Endothelial cell of umbilical vein (primary cell): ENCODE data around the gene DTX3. TPM values are rescaled to one million over a fixed set of nuclear protein-coding genes. Genes with fewer than 3 reads are reported as not detected.
"Not testable (repeated sequence)": the region's sequence is repeated elsewhere in the genome, so short reads cannot be mapped to it uniquely, and the experiment has no call there.

Experiments used
- BruUV-seq: library from RNA; stranded (reverse); fragments of 400-500 nt; replicated peaks from 2 replicates; lab custom pipeline; 2021; lab: Mats Ljungman, UMichigan
- CTCF ChIA-PET: fragments of 300-600, 350-600 bp; sonication (Branson Sonifier 250); formaldehyde crosslinking; loops from one replicate; lab custom pipeline; 2021; ENCODE audit warnings: antibody characterized with exemption, inconsistent platforms; lab: Charles Lee
- POLR2A ChIA-PET: fragments of 300-600, 350-600 bp; sonication (Branson Sonifier 250); formaldehyde crosslinking; loops from one replicate; lab custom pipeline; 2021; ENCODE audit warnings: antibody characterized with exemption, inconsistent platforms; lab: Charles Lee
- DNase-seq: peaks from one replicate; pipeline ENCODE4 v3.0.0-alpha.2; 2011; ENCODE audit warnings: low read depth, low spot score
- FAIRE-seq: peaks from 2 replicates; lab custom pipeline; 2011; peaks lifted over from hg19 to GRCh38; lab: Jason Lieb, UNC
- H2AFZ ChIP-seq: 2 replicates; pipeline ENCODE4 v1.6.0; 2012; ENCODE audit warnings: low read depth, low read length, control low read depth, inconsistent platforms
- H3K27ac ChIP-seq: 2 replicates; pipeline ENCODE4 v1.5.1; 2011; ENCODE audit warnings: low read depth, mild to moderate bottlenecking, control low read depth, low read length, moderate library complexity; ENCODE audit not compliant: insufficient read depth
- H3K27me3 ChIP-seq, 2 experiments: 2 replicates each; pipeline versions ENCODE4 v1.6.0 to v1.6.1; 2011; ENCODE audit warnings: low read length in 2 of 2, mixed read lengths in 1 of 2; ENCODE audit not compliant: control insufficient read depth in 2 of 2, insufficient read depth in 2 of 2
- H3K36me3 ChIP-seq, 2 experiments: 2 replicates in 1 of 2; 3 replicates in 1 of 2; pipeline ENCODE4 v1.5.1; 2011; ENCODE audit warnings: low read length in 2 of 2, mild to moderate bottlenecking in 1 of 2, moderate library complexity in 1 of 2; ENCODE audit not compliant: control insufficient read depth in 2 of 2, insufficient read depth in 2 of 2; ENCODE audit errors: extremely low read depth in 1 of 2
- H3K4me1 ChIP-seq: 3 replicates; pipeline ENCODE4 v1.5.1; 2011; ENCODE audit warnings: mild to moderate bottlenecking, low read length; ENCODE audit not compliant: control insufficient read depth, insufficient read depth; ENCODE audit errors: extremely low read depth
- H3K4me2 ChIP-seq: 2 replicates; pipeline ENCODE4 v1.6.1; 2011; ENCODE audit warnings: low read length, control low read depth, mixed read lengths; ENCODE audit not compliant: insufficient read depth
- H3K4me3 ChIP-seq, 3 experiments: fragments of 200-600 bp in 1 of 3; sonication (generic), shearing (Covaris generic) in 1 of 3; replicated peaks in 1 of 3; 2 replicates each; pipeline ENCODE4 v1.5.1; 2011 to 2016; ENCODE audit warnings: control low read depth in 3 of 3, low read length in 3 of 3, mild to moderate bottlenecking in 2 of 3, inconsistent platforms in 1 of 3, low read depth in 1 of 3, moderate library complexity in 1 of 3; ENCODE audit not compliant: insufficient read depth in 1 of 3
- H3K79me2 ChIP-seq: 2 replicates; pipeline ENCODE4 v1.6.0; 2012; ENCODE audit warnings: low read length, inconsistent platforms; ENCODE audit not compliant: control insufficient read depth, insufficient read depth
- H3K9ac ChIP-seq: replicated peaks from 2 replicates; pipeline ENCODE3; 2011; ENCODE audit warnings: low read length, control low read depth; ENCODE audit not compliant: insufficient read depth; ENCODE audit errors: extremely low read depth
- H3K9me1 ChIP-seq: replicated peaks from 3 replicates; pipeline ENCODE4 v1.6.0; 2011; ENCODE audit warnings: mild to moderate bottlenecking, low read length; ENCODE audit not compliant: control insufficient read depth, insufficient read depth; ENCODE audit errors: extremely low read depth
- H3K9me3 ChIP-seq: replicated peaks from 2 replicates; pipeline ENCODE4 v1.5.1; 2012; ENCODE audit warnings: low read length, inconsistent platforms; ENCODE audit not compliant: control insufficient read depth, insufficient read depth
- H4K20me1 ChIP-seq: replicated peaks from 2 replicates; pipeline ENCODE3; 2011; ENCODE audit warnings: mild to moderate bottlenecking, low read length; ENCODE audit not compliant: control insufficient read depth, insufficient read depth; ENCODE audit errors: extremely low read depth
- EZH2 ChIP-seq: IDR thresholded peaks from 2 replicates; pipeline ENCODE4 v1.6.1; 2012; ENCODE audit warnings: borderline replicate concordance, low read depth, mild to moderate bottlenecking, moderate library complexity, low read length, inconsistent platforms; ENCODE audit not compliant: severe bottlenecking
- FOS ChIP-seq: IDR thresholded peaks from 2 replicates; pipeline ENCODE4 v1.6.1; 2011; ENCODE audit warnings: mild to moderate bottlenecking, low read length, moderate library complexity, borderline replicate concordance; ENCODE audit not compliant: insufficient read depth
- GATA2 ChIP-seq: IDR thresholded peaks from 2 replicates; pipeline ENCODE4 v1.7.0; 2011; ENCODE audit warnings: low read depth, mild to moderate bottlenecking, moderate library complexity, mixed read lengths, low read length; ENCODE audit not compliant: insufficient read length, insufficient read depth
- JUN ChIP-seq: IDR thresholded peaks from 2 replicates; pipeline ENCODE4 v1.6.1; 2011; ENCODE audit warnings: borderline replicate concordance, low read depth; ENCODE audit not compliant: insufficient read length, insufficient read depth
- MYC ChIP-seq: IDR thresholded peaks from one replicate; pipeline ENCODE4 v1.6.1; 2011; ENCODE audit warnings: mild to moderate bottlenecking, low read depth, low read length
- POLR2A ChIP-seq: IDR thresholded peaks from 2 replicates; pipeline ENCODE4 v1.6.1; 2012; ENCODE audit warnings: low read depth, mild to moderate bottlenecking, control low read depth, low read length
- POLR2AphosphoS5 ChIP-seq: IDR thresholded peaks from 2 replicates; pipeline ENCODE4 v1.6.1; 2012; ENCODE audit warnings: low read depth, mild to moderate bottlenecking, control low read depth, low read length, moderate library complexity; ENCODE audit not compliant: insufficient read depth
- dilution Hi-C: fragments of 300-500 bp; cut with MboI; formaldehyde crosslinking; loops from one replicate; pipeline ENCODE4 v1.15.0; 2019; ENCODE audit warnings: low sequenced_read_pairs; ENCODE audit not compliant: extremely low pct_ligation_motif_present
- intact Hi-C: fragments of 100-400 bp; cut with micrococcal nuclease; formaldehyde crosslinking; loops from one replicate; pipeline ENCODE4 v1.10.0; 2022
- polyA plus RNA-seq, 4 experiments: library from polyadenylated mRNA; depleted of rRNA in 3 of 4; stranded (reverse) in 3 of 4; unstranded in 1 of 4; fragments of >200 nt; gene quantifications; 2 replicates each; pipeline versions ENCODE4 v1.2.1 to v1.2.3, GENCODE V29; 2011 to 2012; ENCODE audit warnings: missing spikeins in 1 of 4
- total RNA-seq: library from RNA; stranded (reverse); gene quantifications from 2 replicates; pipeline ENCODE4 v1.2.3, GENCODE V29; 2021
- TF ChIP-seq, protein P1 (sequence below): IDR thresholded peaks from 2 replicates; pipeline ENCODE4 v1.6.1; 2011; ENCODE audit not compliant: insufficient read depth, insufficient read length
- TF ChIP-seq, protein P2 (sequence below), 2 donors: IDR thresholded peaks; 1 replicate in 1 of 2; 2 replicates in 1 of 2; pipeline ENCODE4 v1.5.1; 2011; ENCODE audit warnings: low read length in 2 of 2, mild to moderate bottlenecking in 2 of 2, moderate library complexity in 2 of 2, control low read depth in 1 of 2, inconsistent platforms in 1 of 2, low read depth in 1 of 2; ENCODE audit not compliant: insufficient read depth in 1 of 2; ENCODE audit errors: extremely low read depth in 1 of 2

Gene DTX3
- total and polyA plus RNA-seq, 2 donors (not counting 3 experiments of a cell fraction or from before 2014, with no cell fraction given): 34.5 to 51.4 TPM

DNA sequence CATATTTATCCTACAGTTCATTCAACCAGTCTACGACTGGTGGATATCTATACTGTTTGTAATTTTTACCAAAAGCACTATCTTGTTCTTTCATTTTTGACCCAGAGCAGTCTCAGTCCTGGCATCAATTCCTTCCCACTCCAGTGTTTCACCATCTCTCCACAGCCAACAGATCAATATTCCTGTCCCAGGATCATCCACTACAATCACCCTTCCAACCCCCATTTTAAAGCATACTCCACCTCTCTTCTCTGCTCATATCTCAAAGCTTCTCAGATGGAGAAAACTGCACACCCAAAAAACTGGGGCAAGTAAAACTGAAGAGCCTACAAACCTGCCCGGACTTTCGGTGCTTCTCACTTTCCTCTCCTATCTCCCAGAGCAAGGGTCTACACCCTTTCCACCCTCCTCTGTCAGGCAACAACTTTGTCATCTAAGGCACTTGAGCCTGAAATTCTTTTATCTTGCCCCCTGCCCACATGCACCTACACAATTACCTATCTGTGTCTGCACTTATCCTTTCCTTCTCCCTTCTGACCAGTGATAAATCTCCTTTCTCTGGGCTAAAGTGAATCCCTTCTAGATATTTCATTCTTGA, 17.7 kb upstream of the DTX3 start:
- FAIRE-seq: no peak
- POLR2A ChIA-PET: no interaction called here
- dilution Hi-C loops: no loop called here

DNA sequence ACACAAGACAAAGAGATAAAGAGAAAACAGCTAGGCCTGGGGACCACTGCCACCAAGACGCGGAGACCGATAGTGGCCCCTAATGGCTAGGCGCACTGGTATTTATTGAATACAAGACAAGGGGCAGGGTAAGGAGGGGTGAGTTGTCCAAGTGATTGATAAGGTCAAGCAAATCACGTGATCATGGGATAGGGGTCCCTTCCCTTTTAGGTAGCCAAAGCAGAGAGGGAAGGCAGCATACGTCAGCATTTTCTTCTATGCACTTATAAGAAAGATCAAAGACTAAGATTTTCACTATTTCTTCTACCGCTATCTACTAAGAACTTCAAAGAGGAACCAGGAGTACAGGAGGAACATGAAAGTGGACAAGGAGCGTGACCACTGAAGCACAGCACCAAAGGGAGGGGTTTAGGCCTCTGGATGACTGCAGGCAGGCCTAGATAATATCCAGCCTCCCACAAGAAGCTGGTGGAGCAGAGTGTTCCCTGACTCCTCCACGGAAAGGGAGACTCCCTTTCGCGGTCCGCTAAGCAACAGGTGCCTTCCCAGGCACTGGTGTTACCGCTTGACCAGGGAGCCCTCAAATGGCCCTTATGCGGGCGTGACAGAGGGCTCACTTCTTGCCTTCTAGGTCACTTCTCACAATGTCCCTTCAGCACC, 15.5 kb upstream of the DTX3 start:
- H3K4me1 ChIP-seq, BruUV-seq, H3K9me1 ChIP-seq, DNase-seq, H3K79me2 ChIP-seq, H4K20me1 ChIP-seq, H3K4me2 ChIP-seq, H3K9ac ChIP-seq, intact Hi-C loops, H3K4me3 ChIP-seq, H3K9me3 ChIP-seq, H2AFZ ChIP-seq, POLR2A ChIA-PET, H3K36me3 ChIP-seq, FAIRE-seq, CTCF ChIA-PET, H3K27ac ChIP-seq, dilution Hi-C loops: not testable (repeated sequence)
- H3K27me3 ChIP-seq: peaks cover 18 to 25% of the 10 kb centered on the region in 2 experiments

More for the DNA sequence above, 17.7 kb upstream of the DTX3 start:
- H3K9me3 ChIP-seq: no peaks in the 10 kb centered on the region
- H3K4me1 ChIP-seq: peaks cover 5% of the 10 kb centered on the region
- CTCF ChIA-PET: no interaction called here
- no peaks in the 10 kb centered on the region for H4K20me1 ChIP-seq
- no TSS peak for BruUV-seq
- H3K9me1 ChIP-seq: no peaks in the 10 kb centered on the region
- no peak overlapping the region for H3K4me2 ChIP-seq
- no peaks in the 10 kb centered on the region for H3K36me3 ChIP-seq
- H3K27me3 ChIP-seq: peaks cover 18 to 25% of the 10 kb centered on the region in 2 experiments
- no peaks in the 10 kb centered on the region for H3K79me2 ChIP-seq
- H3K4me3 ChIP-seq: no peak overlapping the region
- DNase-seq: no peak
- TF ChIP-seq MYC (no peak), EZH2 (no peak), JUN (no peak), POLR2A (no peak), GATA2 (no peak), POLR2AphosphoS5 (no peak), FOS (no peak)
- TF ChIP-seq, protein P1, sequence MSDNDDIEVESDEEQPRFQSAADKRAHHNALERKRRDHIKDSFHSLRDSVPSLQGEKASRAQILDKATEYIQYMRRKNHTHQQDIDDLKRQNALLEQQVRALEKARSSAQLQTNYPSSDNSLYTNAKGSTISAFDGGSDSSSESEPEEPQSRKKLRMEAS: no peak
- TF ChIP-seq, protein P2, sequence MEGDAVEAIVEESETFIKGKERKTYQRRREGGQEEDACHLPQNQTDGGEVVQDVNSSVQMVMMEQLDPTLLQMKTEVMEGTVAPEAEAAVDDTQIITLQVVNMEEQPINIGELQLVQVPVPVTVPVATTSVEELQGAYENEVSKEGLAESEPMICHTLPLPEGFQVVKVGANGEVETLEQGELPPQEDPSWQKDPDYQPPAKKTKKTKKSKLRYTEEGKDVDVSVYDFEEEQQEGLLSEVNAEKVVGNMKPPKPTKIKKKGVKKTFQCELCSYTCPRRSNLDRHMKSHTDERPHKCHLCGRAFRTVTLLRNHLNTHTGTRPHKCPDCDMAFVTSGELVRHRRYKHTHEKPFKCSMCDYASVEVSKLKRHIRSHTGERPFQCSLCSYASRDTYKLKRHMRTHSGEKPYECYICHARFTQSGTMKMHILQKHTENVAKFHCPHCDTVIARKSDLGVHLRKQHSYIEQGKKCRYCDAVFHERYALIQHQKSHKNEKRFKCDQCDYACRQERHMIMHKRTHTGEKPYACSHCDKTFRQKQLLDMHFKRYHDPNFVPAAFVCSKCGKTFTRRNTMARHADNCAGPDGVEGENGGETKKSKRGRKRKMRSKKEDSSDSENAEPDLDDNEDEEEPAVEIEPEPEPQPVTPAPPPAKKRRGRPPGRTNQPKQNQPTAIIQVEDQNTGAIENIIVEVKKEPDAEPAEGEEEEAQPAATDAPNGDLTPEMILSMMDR (IDR thresholded peaks at IDR 0.05; ENCODE audit: extremely low read depth in 1 of 2, insufficient read depth in 1 of 2, low read depth in 1 of 2, low read length in 2 of 2): no peak
- no peak overlapping the region for H2AFZ ChIP-seq
- intact Hi-C loops: no loop called here
- H3K27ac ChIP-seq: no peak overlapping the region
- no peak overlapping the region for H3K9ac ChIP-seq
